Left ventricle myocardium inferior (tissue), 1 donor: ENCODE results near the gene MARK4. TPM values are rescaled to one million over a fixed set of nuclear protein-coding genes. Genes with fewer than 3 reads are reported as not detected.

Source experiments
- DNase-seq: peaks from one replicate; pipeline ENCODE4 v3.0.0-alpha.2; 2020
- H3K27ac ChIP-seq: fragments of 200-600 bp; replicated peaks from 2 replicates; pipeline ENCODE4 v1.8.0; 2021
- H3K27me3 ChIP-seq: fragments of 200-600 bp; 2 replicates; pipeline ENCODE4 v1.8.0; 2021; ENCODE audit warnings: low read depth
- H3K36me3 ChIP-seq: fragments of 200-600 bp; 2 replicates; pipeline ENCODE4 v1.8.0; 2021
- H3K4me1 ChIP-seq: fragments of 200-600 bp; 2 replicates; pipeline ENCODE4 v1.8.0; 2021
- H3K4me3 ChIP-seq: fragments of 200-600 bp; 2 replicates; pipeline ENCODE4 v1.8.0; 2021; ENCODE audit warnings: mild to moderate bottlenecking, moderate library complexity
- H3K9me3 ChIP-seq: fragments of 200-600 bp; replicated peaks from 2 replicates; pipeline ENCODE4 v1.8.0; 2021
- CTCF ChIP-seq: fragments of 200-600 bp; IDR thresholded peaks from 2 replicates; pipeline ENCODE4 v1.8.0; 2021; ENCODE audit warnings: antibody characterized with exemption, mild to moderate bottlenecking, borderline replicate concordance
- intact Hi-C: fragments of 100-400 bp; cut with micrococcal nuclease; formaldehyde crosslinking; loops from one replicate; pipeline ENCODE4 v1.11.0; 2022
- total RNA-seq: library from RNA; stranded (reverse); fragmentation: NEBNext Ultra II Directional; extraction: Animal tissue kit (Norgen Biotek cat#: 25700); gene quantifications from one replicate; pipeline ENCODE4 v1.2.1, GENCODE V29; 2021
- donor health status: DM: no; HTN: yes; CAD: no; lungs with severe emphysema.

The MARK4 gene
- total RNA-seq, 1 donor from 2014 or later, result 26.5 TPM

- TF ChIP-seq CTCF, result no peak
- Histone ChIP-seq H3K4me3 (no peak overlapping the region), H3K27ac (no peak overlapping the region), H3K9me3 (no peaks in the 10 kb centered on the region), H3K27me3 (no peaks in the 10 kb centered on the region), H3K36me3 (peaks cover 83% of the 10 kb centered on the region), H3K4me1 (no peaks in the 10 kb centered on the region)
- intact Hi-C loops, result no loop called here
- no peak for DNase-seq
These were observed 29.4 kb downstream of the MARK4 start for GRCh38 chr19:45280471-45280961.

GRCh38 chr19:45283443-45284033 lies 32.5 kb downstream of the MARK4 start:
- Histone ChIP-seq H3K27ac (no peak overlapping the region), H3K27me3 (no peaks in the 10 kb centered on the region), H3K9me3 (no peaks in the 10 kb centered on the region), H3K36me3 (peaks cover 90% of the 10 kb centered on the region), H3K4me1 (no peaks in the 10 kb centered on the region), H3K4me3 (no peak overlapping the region)
- intact Hi-C loops, result no loop called here
- DNase-seq, result no peak
- TF ChIP-seq CTCF, result no peak

GRCh38 chr19:45290381-45290931 lies 39.4 kb downstream of the MARK4 start:
- DNase-seq, result no peak
- Histone ChIP-seq H3K4me3 (no peak overlapping the region), H3K36me3 (peaks cover 69% of the 10 kb centered on the region), H3K27ac (no peak overlapping the region), H3K27me3 (no peaks in the 10 kb centered on the region), H3K9me3 (peaks cover 11% of the 10 kb centered on the region), H3K4me1 (peaks cover 16% of the 10 kb centered on the region)
- intact Hi-C loops, result no loop called here
- TF ChIP-seq CTCF, result no peak

- DNase-seq, result no peak
- peaks cover 11% of the 10 kb centered on the region for H3K9me3 ChIP-seq
- no peak overlapping the region for H3K4me3 ChIP-seq
- peaks cover 69% of the 10 kb centered on the region for H3K36me3 ChIP-seq
- TF ChIP-seq CTCF, result no peak
- H3K27ac ChIP-seq, result no peak overlapping the region
- intact Hi-C loops, result no loop called here
- H3K27me3 ChIP-seq, result no peaks in the 10 kb centered on the region
- peaks cover 18% of the 10 kb centered on the region for H3K4me1 ChIP-seq
These were observed 40.8 kb downstream of the MARK4 start for GRCh38 chr19:45291834-45292233.

GRCh38 chr19:45293682-45294081 lies 42.6 kb downstream of the MARK4 start:
- no peak for DNase-seq
- Histone ChIP-seq H3K4me3 (no peak overlapping the region), H3K27me3 (no peaks in the 10 kb centered on the region), H3K4me1 (peaks cover 18% of the 10 kb centered on the region), H3K27ac (no peak overlapping the region), H3K9me3 (peaks cover 11% of the 10 kb centered on the region), H3K36me3 (peaks cover 59% of the 10 kb centered on the region)
- intact Hi-C loops, result no loop called here
- no peak for TF ChIP-seq CTCF
